GM12892 (cell line): ENCODE data around the gene TRIP4.
"Not testable (repeated sequence)": the region's sequence is repeated elsewhere in the genome, so short reads cannot be mapped to it uniquely, and the experiment has no call there.

Source experiments
- DNase-seq: peaks from one replicate; pipeline ENCODE4 v3.0.0; 2011; ENCODE audit not compliant: insufficient read length
- FAIRE-seq: peaks from 2 replicates; lab custom pipeline; 2011; peaks lifted over from hg19 to GRCh38; lab: Jason Lieb, UNC
- POLR2A ChIP-seq: IDR thresholded peaks from 2 replicates; pipeline ENCODE4 v1.6.1; 2011; ENCODE audit warnings: low read depth, low read length, control low read depth
- POLR2AphosphoS5 ChIP-seq: IDR thresholded peaks from 2 replicates; pipeline ENCODE4 v1.6.1; 2011; ENCODE audit warnings: low read depth, low read length, control low read depth
- TAF1 ChIP-seq: IDR thresholded peaks from 2 replicates; pipeline ENCODE4 v1.6.1; 2011; ENCODE audit warnings: low read depth, mild to moderate bottlenecking, control low read depth, low read length, borderline replicate concordance

TRIP4 gene

GRCh38 chr15:64355348-64355943 lies 32.2 kb upstream of the TRIP4 start:
- no peak for FAIRE-seq
- TF ChIP-seq TAF1 = no peak
- no peak for TF ChIP-seq POLR2A
- no peak for TF ChIP-seq POLR2AphosphoS5
- no peak for DNase-seq

GRCh38 chr15:64355944-64356709 lies 31.5 kb upstream of the TRIP4 start, which contains the start of gene CSNK1G1:
Gene CSNK1G1, minus strand, starts transcription at chr15:64356173. Its CDS starts 55,674 bp downstream, at chr15:64300499.
- FAIRE-seq = peak; percentile 96
- TF ChIP-seq POLR2AphosphoS5 (peak; percentile 27), POLR2A (peak; percentile 52; the same call in 1 of the 2 replicates), TAF1 (no peak)
- DNase-seq = peak; percentile 72

DNA sequence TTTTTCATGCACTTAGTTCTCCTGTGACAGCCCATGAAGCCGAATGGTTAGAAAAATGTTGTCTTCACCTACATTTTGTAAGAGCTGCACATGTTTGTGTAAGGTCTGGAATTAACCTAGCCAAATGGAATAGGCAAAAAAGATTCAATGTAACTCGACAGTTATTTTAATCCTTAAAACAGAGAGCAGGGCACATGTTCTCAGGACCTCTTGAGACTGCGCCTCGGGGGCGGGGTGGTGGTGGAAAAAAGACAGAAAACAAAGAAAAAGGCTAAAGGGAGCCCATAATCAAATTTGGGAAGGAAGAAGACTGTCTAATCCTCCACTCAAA lies 31.0 kb upstream of the TRIP4 start:
- FAIRE-seq (no peak), DNase-seq (no peak)
- no peak for TF ChIP-seq POLR2A
- TF ChIP-seq POLR2AphosphoS5 = no peak
- TF ChIP-seq TAF1 = no peak

GRCh38 chr15:64361259-64361658 lies 26.4 kb upstream of the TRIP4 start:
- DNase-seq (no peak), FAIRE-seq (no peak)
- TF ChIP-seq TAF1 (no peak), POLR2A (no peak), POLR2AphosphoS5 (no peak)

DNA sequence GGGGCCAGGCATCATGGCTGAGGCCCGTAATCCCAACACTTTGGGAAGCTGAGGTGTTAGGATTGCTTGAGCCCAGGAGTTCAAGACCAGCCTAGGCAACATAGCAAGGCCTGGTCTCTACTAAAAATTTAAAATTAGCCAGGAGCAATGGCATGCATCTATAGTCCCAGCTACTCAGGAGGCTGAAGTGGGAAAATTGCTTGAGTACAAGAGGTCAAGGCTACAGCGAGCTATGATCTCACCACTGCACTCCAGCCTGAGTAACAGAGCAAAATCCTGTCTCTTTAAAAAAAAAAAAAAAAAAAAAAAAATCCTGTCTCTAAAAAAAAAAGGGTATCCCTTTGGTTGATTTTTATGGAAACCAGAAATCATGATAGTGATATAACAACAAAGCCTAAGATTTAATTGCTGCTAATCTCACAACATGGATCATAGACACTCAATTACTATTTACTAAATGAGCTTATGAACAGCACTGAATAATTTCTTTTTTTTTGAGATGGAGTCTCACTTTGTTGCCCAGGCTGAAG lies 18.5 kb upstream of the TRIP4 start:
- no peak for FAIRE-seq
- TF ChIP-seq TAF1 = no peak
- no peak for TF ChIP-seq POLR2AphosphoS5
- DNase-seq = no peak

DNA sequence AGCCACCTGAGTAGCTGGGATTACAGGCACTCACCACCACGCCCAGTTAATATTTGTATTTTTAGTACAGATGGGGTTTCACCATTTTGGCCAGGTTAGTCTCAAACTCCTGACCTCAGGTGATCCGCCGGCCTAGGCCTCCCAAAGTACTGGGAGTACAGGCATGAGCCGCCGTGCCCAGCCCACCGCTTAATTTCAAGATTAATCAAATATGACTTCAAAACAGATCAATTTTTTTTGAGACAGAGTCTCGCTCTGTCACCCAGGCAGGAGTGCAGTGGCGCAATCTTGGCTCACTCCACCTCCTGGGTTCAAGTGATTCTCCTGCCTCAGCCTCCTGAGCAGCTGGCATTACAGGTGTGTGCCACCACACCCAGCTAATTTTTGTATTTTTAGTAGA lies 16.3 kb upstream of the TRIP4 start:
- not testable (repeated sequence) for FAIRE-seq, DNase-seq

GRCh38 chr15:64373360-64373759 lies 14.3 kb upstream of the TRIP4 start:
- TF ChIP-seq TAF1 (no peak), POLR2A (no peak), POLR2AphosphoS5 (no peak)
- DNase-seq (no peak), FAIRE-seq (no peak)

- no peak for DNase-seq
- no peak for TF ChIP-seq TAF1
- no peak for TF ChIP-seq POLR2AphosphoS5
- no peak for TF ChIP-seq POLR2A
- no peak for FAIRE-seq
Observed at GRCh38 chr15:64379216-64379960, 8.2 kb upstream of the TRIP4 start.

DNA sequence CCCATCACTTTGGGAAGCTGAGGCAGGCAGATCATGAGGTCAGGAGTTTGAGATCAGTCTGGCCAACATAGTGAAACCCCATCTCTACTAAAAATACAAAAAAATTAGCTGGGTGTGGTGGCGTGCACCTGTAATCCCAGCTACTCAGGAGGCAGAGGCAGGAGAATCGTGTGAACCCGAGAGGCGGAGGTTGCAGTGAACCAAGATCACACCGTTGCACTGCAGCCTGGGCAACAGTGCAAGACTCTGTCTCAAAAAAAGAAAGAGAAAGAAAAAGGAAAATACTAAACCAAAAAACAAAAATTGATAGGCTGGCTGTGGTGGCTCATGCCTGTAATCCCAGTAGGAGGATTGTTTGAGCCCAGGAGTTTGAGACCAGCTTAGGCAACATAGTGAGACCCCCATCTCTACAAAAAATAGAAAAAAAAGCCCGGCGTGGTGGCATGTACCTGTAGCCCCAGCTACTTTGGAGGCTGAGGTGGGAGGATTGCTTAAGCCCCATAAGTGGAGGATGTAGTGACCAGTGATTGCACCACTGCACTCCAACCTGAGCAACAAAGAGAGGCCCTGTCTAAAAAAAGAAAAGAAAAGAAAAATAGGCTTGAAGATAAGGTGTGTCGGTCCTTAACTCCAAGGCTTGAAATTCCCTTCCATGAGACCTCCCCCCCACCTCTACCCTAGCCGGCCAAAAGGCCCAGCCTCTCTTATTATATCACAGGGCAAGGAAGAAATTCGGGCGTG lies 7.3 kb upstream of the TRIP4 start:
- not testable (repeated sequence) for FAIRE-seq, DNase-seq

GRCh38 chr15:64381000-64381751 lies 6.5 kb upstream of the TRIP4 start, which contains the start of gene PCLAF:
Gene PCLAF, minus strand, starts transcription at chr15:64381441. Its CDS starts 70 bp downstream, at chr15:64381371.
- peak; percentile 96 for FAIRE-seq
- peak; percentile 89 for DNase-seq
- TF ChIP-seq POLR2A (peak; percentile 90), TAF1 (peak; percentile 13; the same call in 1 of the 2 replicates), POLR2AphosphoS5 (peak; percentile 83)

- no peak for FAIRE-seq
- TF ChIP-seq POLR2AphosphoS5 (no peak), POLR2A (no peak), TAF1 (no peak)
- DNase-seq = no peak
Observed at GRCh38 chr15:64383760-64384159, 3.9 kb upstream of the TRIP4 start.
